WI38 (cell line): Measurements from ENCODE around the gene HEXIM2.
"Not testable (repeated sequence)": the region's sequence is repeated elsewhere in the genome, so short reads cannot be mapped to it uniquely, and the experiment has no call there.

Experiments
- H3K4me3 ChIP-seq: 2 replicates; pipeline ENCODE4 v1.5.1; 2011; ENCODE audit warnings: low read depth, mild to moderate bottlenecking, control low read depth, low read length
- TF ChIP-seq, protein P1 (sequence below): IDR thresholded peaks from 2 replicates; pipeline ENCODE4 v1.5.1; 2012; ENCODE audit warnings: low read depth, mild to moderate bottlenecking, control low read depth, low read length

HEXIM2 gene

DNA sequence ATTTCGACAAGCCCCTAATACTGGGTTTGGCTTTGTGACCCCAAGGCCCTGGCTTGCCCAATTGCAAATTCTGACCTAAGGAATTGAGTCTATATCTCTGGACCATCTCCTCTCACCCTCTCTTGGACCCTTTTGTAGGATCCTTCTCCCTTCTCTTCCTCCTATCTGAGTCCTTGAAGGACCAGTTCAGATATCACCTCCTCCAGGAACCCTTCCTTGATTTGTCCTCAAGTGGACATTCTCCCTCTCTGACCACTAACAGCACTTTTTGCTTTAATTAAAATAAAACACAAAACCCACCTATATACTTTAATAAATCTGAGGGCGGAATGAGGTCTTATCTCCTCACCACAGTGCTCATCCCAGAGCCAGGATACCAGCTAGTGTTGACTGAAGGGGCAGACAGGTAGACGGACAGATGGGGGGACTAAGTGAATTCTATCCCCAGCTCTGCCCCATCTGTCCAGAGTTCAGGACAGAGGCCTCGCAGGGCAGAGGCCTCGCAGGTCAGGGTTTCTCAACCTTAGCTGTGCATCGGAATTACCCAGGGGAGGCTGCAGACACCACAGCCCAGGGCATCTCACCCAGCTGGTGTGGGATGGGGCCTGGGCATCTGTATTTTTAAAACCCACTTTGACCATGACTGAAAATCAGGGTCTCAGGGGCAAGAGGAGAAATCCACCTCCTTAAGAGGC, 38.5 kb upstream of the HEXIM2 start:
- H3K4me3 ChIP-seq: no peak overlapping the region
- TF ChIP-seq, protein P1, sequence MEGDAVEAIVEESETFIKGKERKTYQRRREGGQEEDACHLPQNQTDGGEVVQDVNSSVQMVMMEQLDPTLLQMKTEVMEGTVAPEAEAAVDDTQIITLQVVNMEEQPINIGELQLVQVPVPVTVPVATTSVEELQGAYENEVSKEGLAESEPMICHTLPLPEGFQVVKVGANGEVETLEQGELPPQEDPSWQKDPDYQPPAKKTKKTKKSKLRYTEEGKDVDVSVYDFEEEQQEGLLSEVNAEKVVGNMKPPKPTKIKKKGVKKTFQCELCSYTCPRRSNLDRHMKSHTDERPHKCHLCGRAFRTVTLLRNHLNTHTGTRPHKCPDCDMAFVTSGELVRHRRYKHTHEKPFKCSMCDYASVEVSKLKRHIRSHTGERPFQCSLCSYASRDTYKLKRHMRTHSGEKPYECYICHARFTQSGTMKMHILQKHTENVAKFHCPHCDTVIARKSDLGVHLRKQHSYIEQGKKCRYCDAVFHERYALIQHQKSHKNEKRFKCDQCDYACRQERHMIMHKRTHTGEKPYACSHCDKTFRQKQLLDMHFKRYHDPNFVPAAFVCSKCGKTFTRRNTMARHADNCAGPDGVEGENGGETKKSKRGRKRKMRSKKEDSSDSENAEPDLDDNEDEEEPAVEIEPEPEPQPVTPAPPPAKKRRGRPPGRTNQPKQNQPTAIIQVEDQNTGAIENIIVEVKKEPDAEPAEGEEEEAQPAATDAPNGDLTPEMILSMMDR: no peak

GRCh38 chr17:45123930-45124796, 37.5 kb upstream of the HEXIM2 start:
- no peak overlapping the region for H3K4me3 ChIP-seq
- TF ChIP-seq, protein P1: no peak

GRCh38 chr17:45124797-45125122, 36.9 kb upstream of the HEXIM2 start:
- not testable (repeated sequence) for H3K4me3 ChIP-seq

DNA sequence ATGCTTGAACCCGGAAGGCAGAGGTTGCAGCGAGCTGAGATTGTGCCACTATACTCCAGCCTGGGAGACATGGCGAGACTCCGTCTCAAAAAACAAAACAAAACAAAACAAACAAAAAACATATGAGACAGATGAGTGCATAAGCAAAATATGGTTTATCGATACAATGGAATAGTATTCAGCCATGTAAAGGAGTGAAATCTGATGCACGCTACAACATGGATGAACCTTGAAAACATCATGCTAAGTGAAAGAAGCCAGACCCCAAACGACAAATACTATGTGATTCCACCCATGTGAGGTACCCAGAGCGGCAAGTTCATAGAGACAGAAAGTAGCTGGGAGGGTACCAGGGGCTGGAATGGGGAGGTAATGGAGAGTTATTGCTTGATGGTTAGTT, 36.2 kb upstream of the HEXIM2 start:
- TF ChIP-seq, protein P1: no peak
- H3K4me3 ChIP-seq: no peak overlapping the region

DNA sequence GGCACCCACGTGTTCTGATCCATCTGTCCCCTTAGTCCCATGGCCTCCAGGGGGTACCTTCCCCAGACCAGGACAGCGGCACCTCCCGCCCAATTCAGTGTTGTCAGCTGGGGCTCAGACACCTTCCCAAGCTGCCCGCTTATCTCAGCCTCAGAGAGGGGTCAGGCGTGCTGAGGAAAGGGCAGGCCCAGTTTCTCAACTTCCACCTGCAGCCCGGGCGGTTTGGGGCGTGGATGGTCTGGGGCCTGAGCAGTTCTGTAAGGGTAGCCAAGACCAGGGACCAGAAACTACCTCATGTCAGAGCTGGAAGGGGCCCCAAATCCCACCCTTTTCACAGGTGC, 34.5 kb upstream of the HEXIM2 start:
- TF ChIP-seq, protein P1: no peak
- no peak overlapping the region for H3K4me3 ChIP-seq

GRCh38 chr17:45127548-45128300, 34.0 kb upstream of the HEXIM2 start:
- H3K4me3 ChIP-seq: 0 out of 2 replicates have a peak overlapping the region, but pooled peaks have one; percentile 5
- TF ChIP-seq, protein P1: no peak

GRCh38 chr17:45128331-45128730, 33.3 kb upstream of the HEXIM2 start:
- H3K4me3 ChIP-seq: no peak overlapping the region
- TF ChIP-seq, protein P1: no peak
